GM12878 (cell line): ENCODE results near the gene UNC80. TPM values are rescaled to one million over a fixed set of nuclear protein-coding genes. Genes with fewer than 3 reads are reported as not detected.

Source experiments
- EZH2 ChIP-seq: IDR thresholded peaks from 2 replicates; pipeline ENCODE4 v1.6.1; 2012; ENCODE audit warnings: low read depth, mild to moderate bottlenecking, control low read depth, inconsistent platforms, low read length, borderline replicate concordance; ENCODE audit not compliant: control insufficient read depth
- MTA3 ChIP-seq: IDR thresholded peaks from 2 replicates; pipeline ENCODE4 v1.6.1; 2012; ENCODE audit warnings: low read length, inconsistent platforms, borderline replicate concordance
- NR2C1 ChIP-seq: fragments of 450-650 bp; IDR thresholded peaks from 2 replicates; pipeline ENCODE4 v1.6.1; 2017; ENCODE audit warnings: antibody characterized with exemption, mild to moderate bottlenecking, moderate library complexity
- PML ChIP-seq: IDR thresholded peaks from 2 replicates; pipeline ENCODE4 v1.6.1; 2012; ENCODE audit warnings: low read length, inconsistent platforms
- SMAD5 ChIP-seq: IDR thresholded peaks from 2 replicates; pipeline ENCODE4 v1.6.1; 2016; ENCODE audit warnings: antibody characterized with exemption, low read depth
- SREBF2 ChIP-seq: IDR thresholded peaks from 2 replicates; pipeline ENCODE4 v1.6.1; 2012; ENCODE audit warnings: mild to moderate bottlenecking, low read length
- SRF ChIP-seq, 2 experiments: IDR thresholded peaks; 2 replicates each; pipeline ENCODE4 v1.6.1; 2011; ENCODE audit warnings: low read depth in 2 of 2, low read length in 2 of 2, mild to moderate bottlenecking in 1 of 2, moderate library complexity in 1 of 2
- polyA plus RNA-seq, 11 experiments: library from polyadenylated mRNA; depleted of rRNA in 4 of 11; unstranded in 6 of 11; stranded (reverse) in 5 of 11; fragments of >200 nt; fragmentation: Nextera tagmentation in 4 of 11; fragmentation: Illumina TruSeq in 1 of 11; extraction: Ambion mirVana in 4 of 11; extraction: Trizol in 1 of 11; gene quantifications; 1 replicate in 1 of 11; 2 replicates in 10 of 11; pipeline versions ENCODE4 v1.2.1 to v1.2.3, GENCODE V29; 2011 to 2016; ENCODE audit warnings: inconsistent platforms in 2 of 11, missing spikeins in 2 of 11, low read depth in 1 of 11
- total RNA-seq, 4 experiments: library from RNA; depleted of rRNA in 3 of 4; stranded (reverse); fragments of >200 nt in 3 of 4; fragmentation: Illumina TruSeq in 1 of 4; extraction: Trizol in 1 of 4; gene quantifications; 2 replicates each; pipeline versions ENCODE4 v1.2.1 to v1.2.3, GENCODE V29; 2013 to 2021
- TF ChIP-seq, protein P1 (sequence below): fragments of 450-650 bp; formaldehyde crosslinking; IDR thresholded peaks from 2 replicates; pipeline ENCODE4 v1.4.0; 2022; ENCODE audit warnings: mild to moderate bottlenecking, moderate library complexity
- TF ChIP-seq, protein P2 (sequence below): fragments of 450-650 bp; formaldehyde crosslinking; IDR thresholded peaks from 2 replicates; pipeline ENCODE4 v1.4.0; 2020; ENCODE audit warnings: mild to moderate bottlenecking, moderate library complexity
- TF ChIP-seq, protein P3 (sequence below): fragments of 450-650 bp; IDR thresholded peaks from 2 replicates; pipeline ENCODE4 v1.6.1; 2017; ENCODE audit warnings: mild to moderate bottlenecking, moderate library complexity
- TF ChIP-seq, protein P4 (sequence below): IDR thresholded peaks from 2 replicates; pipeline ENCODE4 v1.6.1; 2011; ENCODE audit warnings: low read depth, low read length, improper control_type of control experiment, borderline replicate concordance
- TF ChIP-seq, protein P5 (sequence below): fragments of 450-650 bp; IDR thresholded peaks from 2 replicates; pipeline ENCODE4 v1.6.1; 2018; ENCODE audit warnings: mild to moderate bottlenecking, low read depth, moderate library complexity; ENCODE audit not compliant: partially characterized antibody

Gene UNC80
- total and polyA plus RNA-seq, 10 of the 15 experiments (the other 5 are each of a cell fraction or from before 2014, with no cell fraction given): not detected

DNA sequence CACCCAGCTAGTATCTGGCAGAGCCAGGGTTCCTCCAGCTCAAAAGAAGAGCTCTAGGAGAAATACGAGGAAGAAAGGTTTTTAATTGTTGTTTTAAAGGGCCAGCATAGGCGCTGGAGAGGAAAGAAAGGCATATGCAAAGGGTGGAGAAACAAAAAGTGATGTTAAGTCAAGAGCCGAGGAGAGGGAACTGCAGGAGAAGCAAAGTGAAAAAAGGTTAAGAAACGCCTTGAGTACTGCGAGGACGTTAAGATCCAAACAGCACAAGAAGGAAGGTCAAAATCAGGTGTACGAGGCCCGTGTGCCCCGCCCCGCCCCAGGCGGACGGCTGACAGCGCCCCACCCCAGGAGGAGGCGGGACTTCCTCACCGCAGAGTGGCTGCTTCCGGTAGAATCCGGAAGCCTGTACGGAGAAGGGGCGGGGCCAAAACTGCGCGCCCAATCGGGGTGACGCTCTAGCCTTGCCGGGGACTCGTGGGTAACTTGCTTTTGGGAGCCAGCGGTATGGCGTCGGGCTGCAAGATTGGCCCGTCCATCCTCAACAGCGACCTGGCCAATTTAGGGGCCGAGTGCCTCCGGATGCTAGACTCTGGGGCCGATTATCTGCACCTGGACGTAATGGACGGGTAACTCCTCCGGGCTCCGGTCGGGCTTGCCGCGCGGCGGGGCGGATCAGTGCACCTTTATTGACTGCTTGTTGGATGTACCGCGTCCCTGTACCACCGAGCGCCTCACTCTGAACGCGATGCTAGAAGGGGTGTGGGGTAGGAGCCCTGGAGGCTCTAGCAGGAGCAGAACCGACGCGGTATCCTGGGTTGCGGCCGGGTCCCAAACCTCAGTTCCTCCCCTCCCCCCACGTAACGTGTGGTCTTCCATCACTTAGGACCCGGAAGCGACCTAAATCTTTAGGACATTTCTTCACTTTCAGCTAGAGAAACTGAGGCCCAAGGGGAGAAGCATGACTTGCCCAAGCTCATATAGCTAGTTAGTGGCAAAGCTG lies 230.8 kb downstream of the UNC80 start, which contains the start of gene RPE (continued):
- no peak for TF ChIP-seq NR2C1
- TF ChIP-seq, protein P1, sequence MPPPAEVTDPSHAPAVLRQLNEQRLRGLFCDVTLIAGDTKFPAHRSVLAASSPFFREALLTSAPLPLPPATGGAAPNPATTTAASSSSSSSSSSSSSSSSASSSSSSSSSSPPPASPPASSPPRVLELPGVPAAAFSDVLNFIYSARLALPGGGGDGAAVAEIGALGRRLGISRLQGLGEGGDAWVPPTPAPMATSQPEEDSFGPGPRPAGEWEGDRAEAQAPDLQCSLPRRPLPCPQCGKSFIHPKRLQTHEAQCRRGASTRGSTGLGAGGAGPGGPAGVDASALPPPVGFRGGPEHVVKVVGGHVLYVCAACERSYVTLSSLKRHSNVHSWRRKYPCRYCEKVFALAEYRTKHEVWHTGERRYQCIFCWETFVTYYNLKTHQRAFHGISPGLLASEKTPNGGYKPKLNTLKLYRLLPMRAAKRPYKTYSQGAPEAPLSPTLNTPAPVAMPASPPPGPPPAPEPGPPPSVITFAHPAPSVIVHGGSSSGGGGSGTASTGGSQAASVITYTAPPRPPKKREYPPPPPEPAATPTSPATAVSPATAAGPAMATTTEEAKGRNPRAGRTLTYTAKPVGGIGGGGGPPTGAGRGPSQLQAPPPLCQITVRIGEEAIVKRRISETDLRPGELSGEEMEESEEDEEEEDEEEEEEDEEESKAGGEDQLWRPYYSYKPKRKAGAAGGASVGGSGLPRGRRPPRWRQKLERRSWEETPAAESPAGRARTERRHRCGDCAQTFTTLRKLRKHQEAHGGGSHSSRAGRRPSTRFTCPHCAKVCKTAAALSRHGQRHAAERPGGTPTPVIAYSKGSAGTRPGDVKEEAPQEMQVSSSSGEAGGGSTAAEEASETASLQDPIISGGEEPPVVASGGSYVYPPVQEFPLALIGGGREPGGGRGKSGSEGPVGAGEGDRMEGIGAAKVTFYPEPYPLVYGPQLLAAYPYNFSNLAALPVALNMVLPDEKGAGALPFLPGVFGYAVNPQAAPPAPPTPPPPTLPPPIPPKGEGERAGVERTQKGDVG (CRISPR knock-in tag): no peak
- peak; percentile 59 for TF ChIP-seq PML
- TF ChIP-seq MTA3: no peak
- TF ChIP-seq SMAD5: peak; percentile 79
- TF ChIP-seq, protein P2, sequence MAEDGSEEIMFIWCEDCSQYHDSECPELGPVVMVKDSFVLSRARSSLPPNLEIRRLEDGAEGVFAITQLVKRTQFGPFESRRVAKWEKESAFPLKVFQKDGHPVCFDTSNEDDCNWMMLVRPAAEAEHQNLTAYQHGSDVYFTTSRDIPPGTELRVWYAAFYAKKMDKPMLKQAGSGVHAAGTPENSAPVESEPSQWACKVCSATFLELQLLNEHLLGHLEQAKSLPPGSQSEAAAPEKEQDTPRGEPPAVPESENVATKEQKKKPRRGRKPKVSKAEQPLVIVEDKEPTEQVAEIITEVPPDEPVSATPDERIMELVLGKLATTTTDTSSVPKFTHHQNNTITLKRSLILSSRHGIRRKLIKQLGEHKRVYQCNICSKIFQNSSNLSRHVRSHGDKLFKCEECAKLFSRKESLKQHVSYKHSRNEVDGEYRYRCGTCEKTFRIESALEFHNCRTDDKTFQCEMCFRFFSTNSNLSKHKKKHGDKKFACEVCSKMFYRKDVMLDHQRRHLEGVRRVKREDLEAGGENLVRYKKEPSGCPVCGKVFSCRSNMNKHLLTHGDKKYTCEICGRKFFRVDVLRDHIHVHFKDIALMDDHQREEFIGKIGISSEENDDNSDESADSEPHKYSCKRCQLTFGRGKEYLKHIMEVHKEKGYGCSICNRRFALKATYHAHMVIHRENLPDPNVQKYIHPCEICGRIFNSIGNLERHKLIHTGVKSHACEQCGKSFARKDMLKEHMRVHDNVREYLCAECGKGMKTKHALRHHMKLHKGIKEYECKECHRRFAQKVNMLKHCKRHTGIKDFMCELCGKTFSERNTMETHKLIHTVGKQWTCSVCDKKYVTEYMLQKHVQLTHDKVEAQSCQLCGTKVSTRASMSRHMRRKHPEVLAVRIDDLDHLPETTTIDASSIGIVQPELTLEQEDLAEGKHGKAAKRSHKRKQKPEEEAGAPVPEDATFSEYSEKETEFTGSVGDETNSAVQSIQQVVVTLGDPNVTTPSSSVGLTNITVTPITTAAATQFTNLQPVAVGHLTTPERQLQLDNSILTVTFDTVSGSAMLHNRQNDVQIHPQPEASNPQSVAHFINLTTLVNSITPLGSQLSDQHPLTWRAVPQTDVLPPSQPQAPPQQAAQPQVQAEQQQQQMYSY (CRISPR knock-in tag): no peak
- TF ChIP-seq, protein P3, sequence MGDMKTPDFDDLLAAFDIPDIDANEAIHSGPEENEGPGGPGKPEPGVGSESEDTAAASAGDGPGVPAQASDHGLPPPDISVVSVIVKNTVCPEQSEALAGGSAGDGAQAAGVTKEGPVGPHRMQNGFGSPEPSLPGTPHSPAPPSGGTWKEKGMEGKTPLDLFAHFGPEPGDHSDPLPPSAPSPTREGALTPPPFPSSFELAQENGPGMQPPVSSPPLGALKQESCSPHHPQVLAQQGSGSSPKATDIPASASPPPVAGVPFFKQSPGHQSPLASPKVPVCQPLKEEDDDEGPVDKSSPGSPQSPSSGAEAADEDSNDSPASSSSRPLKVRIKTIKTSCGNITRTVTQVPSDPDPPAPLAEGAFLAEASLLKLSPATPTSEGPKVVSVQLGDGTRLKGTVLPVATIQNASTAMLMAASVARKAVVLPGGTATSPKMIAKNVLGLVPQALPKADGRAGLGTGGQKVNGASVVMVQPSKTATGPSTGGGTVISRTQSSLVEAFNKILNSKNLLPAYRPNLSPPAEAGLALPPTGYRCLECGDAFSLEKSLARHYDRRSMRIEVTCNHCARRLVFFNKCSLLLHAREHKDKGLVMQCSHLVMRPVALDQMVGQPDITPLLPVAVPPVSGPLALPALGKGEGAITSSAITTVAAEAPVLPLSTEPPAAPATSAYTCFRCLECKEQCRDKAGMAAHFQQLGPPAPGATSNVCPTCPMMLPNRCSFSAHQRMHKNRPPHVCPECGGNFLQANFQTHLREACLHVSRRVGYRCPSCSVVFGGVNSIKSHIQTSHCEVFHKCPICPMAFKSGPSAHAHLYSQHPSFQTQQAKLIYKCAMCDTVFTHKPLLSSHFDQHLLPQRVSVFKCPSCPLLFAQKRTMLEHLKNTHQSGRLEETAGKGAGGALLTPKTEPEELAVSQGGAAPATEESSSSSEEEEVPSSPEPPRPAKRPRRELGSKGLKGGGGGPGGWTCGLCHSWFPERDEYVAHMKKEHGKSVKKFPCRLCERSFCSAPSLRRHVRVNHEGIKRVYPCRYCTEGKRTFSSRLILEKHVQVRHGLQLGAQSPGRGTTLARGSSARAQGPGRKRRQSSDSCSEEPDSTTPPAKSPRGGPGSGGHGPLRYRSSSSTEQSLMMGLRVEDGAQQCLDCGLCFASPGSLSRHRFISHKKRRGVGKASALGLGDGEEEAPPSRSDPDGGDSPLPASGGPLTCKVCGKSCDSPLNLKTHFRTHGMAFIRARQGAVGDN: peak; percentile 73; the same call in 1 of the 2 replicates
- TF ChIP-seq, protein P4, sequence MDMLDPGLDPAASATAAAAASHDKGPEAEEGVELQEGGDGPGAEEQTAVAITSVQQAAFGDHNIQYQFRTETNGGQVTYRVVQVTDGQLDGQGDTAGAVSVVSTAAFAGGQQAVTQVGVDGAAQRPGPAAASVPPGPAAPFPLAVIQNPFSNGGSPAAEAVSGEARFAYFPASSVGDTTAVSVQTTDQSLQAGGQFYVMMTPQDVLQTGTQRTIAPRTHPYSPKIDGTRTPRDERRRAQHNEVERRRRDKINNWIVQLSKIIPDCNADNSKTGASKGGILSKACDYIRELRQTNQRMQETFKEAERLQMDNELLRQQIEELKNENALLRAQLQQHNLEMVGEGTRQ: no peak
- 0 out of 4 replicates have a peak, but pooled peaks of 1 of the 2 experiments have one; percentile 22 for TF ChIP-seq SRF (IDR thresholded peaks at IDR 0.05; ENCODE audit: low read depth in 2 of 2, low read length in 2 of 2)
- no peak for TF ChIP-seq SREBF2
- TF ChIP-seq, protein P5, sequence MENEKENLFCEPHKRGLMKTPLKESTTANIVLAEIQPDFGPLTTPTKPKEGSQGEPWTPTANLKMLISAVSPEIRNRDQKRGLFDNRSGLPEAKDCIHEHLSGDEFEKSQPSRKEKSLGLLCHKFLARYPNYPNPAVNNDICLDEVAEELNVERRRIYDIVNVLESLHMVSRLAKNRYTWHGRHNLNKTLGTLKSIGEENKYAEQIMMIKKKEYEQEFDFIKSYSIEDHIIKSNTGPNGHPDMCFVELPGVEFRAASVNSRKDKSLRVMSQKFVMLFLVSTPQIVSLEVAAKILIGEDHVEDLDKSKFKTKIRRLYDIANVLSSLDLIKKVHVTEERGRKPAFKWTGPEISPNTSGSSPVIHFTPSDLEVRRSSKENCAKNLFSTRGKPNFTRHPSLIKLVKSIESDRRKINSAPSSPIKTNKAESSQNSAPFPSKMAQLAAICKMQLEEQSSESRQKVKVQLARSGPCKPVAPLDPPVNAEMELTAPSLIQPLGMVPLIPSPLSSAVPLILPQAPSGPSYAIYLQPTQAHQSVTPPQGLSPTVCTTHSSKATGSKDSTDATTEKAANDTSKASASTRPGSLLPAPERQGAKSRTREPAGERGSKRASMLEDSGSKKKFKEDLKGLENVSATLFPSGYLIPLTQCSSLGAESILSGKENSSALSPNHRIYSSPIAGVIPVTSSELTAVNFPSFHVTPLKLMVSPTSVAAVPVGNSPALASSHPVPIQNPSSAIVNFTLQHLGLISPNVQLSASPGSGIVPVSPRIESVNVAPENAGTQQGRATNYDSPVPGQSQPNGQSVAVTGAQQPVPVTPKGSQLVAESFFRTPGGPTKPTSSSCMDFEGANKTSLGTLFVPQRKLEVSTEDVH: peak; percentile 29
- TF ChIP-seq EZH2: no peak
